ENCODE measurements around the gene CD300A.

GRCh38 chr17:74460996-74461395 lies 5.4 kb upstream of the CD300A start:
- TF ChIP-seq CTCF (IDR thresholded peaks at IDR 0.05; ENCODE audit: low read depth, low read length) (no peak), EZH2phosphoT487 (IDR thresholded peaks at IDR 0.05; ENCODE audit: low read depth) (no peak)
